NCI-H1092 treated with DMSO at 0.1 percent for 48 hours (cell line): ENCODE results near the gene PAPPA.

ENCODE experiments used
- DNase-seq: peaks from one replicate; lab custom pipeline; 2025; lab: John Stamatoyannopoulos, UW

Gene PAPPA

DNA sequence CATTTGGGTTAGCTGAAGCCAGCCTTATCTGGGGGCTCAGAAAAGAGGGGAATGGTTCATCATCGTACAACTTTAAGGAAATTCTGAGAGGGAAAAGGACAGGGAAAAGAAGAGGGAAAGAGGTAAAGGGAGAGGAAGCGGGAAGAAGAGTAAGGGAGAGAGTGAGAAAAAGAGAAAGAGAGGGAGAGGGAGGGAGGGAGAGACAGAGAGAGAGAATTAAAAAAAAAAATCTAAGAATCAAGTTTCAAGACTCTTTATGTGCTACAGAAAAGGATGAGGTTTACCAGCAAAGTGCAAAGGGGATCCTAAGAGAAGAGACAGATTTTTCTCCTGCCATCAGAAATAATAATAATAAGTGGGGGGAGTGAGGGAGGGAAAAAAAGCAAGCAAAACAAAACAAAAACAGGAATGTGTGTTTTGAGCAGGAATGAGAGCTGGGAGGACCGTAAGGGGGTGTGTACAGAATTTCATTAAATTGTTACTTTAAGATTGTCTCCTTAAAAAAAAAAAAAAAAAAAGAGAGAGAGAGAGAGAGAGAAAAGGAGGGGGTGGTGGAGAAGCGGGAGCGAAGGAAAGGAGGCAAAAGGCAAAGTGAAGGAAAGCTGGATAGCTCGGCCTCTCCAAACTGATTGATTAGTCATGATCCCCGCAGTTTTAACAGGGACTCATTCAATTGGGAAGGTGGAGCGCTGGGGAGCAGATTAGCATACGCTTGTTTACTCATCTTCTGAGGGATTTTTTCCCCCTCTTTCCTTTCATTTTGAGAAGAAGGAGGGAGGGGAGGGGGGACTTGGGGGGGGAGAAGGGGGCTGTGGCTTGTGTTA lies 438 bp upstream of the PAPPA start:
- no peak for DNase-seq

DNA sequence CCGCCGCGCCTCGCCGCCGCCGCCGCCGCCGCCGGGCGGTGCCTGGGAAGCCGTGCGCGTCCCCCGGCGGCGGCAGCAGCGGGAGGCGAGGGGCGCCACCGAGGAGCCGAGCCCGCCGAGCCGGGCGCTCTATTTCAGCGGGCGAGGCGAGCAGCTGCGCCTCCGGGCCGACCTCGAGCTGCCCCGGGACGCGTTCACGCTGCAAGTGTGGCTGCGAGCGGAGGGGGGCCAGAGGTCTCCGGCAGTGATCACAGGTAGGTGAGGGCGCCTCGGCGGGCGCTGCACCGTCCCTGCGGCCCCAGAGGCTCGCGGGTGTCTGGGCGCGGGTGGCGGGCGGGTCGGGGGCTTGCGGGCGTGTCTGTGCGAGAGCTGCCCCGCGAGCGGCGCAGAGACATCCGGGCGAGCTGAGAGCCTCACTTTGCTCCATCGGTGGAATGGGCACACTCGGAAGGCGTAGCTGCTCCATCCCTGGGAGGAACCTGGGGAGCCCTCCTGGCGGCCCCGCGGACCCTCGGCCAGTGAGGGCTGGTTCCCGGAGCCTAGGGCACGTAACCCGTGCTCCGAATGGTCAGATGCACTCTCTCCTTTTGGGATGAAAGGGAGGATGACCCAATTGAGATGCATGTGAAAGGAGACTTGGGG lies 864 bp downstream of the PAPPA start:
- DNase-seq: no peak

DNA sequence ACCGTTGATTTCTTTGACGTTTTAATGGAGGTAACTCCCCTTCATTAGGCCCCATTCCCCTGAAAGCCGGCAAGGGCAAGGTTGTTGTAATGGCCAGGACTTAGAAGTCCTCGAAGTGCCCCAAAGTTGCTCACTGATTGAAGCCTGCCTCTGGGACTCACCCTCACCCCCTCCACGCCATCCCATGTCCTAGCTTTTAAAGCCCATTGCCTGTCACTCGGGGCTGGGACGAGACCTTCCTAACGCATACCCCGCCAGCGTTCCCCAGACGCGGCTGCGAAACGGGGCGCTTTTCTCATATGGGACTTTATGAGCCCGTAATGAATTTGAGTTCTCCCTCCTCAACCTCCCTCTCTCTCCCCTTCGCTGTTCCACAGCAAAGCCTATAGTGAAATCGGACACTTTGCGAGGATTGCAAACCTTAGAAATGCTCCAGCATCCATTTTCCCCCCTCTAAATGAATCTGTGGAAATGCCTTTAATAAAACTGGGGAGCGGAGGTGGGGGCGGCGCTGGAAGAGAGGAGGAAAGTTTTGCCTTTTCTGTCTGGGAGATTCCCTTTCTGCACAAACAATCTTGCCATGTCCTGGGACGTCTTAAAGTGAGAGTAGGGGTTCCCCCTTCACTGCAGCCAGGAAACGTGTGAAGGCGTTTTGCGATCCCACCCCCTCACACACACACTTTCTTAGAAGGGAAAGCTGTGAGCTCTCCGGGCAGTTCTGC lies 1.5 kb downstream of the PAPPA start:
- DNase-seq: no peak

DNA sequence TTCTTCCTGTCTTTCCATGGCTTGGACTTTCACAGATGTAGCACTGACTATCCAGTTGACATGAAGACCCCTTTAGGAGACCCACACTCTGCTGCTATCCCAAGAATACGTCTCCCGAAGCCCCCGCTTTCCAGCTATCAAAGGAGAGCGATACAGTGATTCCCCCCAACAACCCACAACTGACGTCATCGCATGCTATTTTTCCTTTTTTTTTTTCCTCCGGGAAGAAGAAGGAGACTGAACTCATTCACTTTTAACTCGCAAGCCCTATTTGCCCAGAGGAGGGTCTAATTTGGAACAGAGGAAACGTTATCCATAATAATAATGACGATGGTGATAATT lies 2.1 kb downstream of the PAPPA start:
- no peak for DNase-seq

DNA sequence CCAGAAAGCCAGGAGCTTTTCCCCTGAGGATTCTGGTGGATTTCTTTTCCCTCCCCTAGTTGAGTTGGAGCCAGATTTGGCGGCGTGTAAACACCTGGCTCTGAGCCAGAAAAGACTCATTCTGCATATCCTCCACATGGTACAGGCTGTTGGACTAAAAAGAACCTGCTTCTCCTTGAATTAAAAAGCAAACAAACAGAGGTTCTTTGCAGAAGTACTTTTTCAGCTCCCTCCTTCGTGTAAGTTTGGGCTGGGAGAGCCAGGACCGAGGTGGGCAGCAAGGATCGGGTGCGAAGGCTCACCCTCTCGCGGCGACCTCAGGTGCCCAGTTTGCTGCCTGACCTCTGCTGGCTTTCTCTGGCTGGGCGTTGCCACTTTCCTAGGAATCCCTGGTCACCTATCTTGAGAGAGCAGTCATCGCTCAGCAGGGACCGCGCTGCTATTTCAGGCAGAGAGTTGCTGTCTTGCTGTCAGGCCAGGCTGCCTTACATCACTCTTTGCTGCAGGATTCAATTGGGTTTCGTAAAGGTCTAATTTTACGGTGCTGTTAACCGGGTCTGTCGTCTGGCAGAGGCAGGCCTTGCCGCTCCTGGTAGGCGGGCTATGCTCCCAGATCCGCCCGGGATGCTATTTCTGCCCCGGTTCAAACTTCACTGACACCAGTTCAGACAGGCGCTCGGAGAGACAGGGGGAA lies 3.2 kb downstream of the PAPPA start:
- peak; percentile 45 for DNase-seq

DNA sequence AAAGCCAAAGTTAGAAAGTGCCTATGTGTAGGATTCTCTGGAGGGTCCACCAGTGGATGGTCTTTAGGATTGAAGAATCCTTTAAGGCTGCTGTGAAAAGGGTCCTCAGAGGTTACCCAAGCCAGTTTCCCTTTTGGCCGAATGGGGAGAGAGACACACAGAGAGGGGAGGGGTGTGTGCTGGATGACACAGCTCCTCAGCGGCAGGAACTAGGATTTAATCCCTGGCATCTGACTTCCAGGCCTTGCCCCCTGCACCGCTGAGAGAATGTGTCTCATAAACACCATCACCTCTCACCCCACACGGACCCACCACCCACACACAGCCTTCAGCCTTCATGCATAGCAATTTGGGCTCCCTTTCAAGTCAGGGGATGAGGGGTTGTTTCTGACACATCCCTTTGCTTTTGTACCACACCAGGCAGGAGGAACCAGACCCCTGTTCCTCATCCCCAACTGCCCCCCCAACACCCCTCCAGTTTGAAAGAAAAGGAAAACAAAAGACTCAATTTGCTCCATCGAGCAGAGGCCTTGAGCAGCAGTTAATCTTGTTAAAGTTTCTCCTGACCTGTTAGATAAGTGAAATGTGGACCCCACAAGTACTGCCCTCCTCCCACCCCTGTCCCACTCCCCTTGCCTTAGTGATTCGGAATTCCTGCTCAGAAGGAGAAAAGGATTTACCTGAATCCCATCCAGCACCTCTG lies 4.0 kb downstream of the PAPPA start:
- DNase-seq: no peak

DNA sequence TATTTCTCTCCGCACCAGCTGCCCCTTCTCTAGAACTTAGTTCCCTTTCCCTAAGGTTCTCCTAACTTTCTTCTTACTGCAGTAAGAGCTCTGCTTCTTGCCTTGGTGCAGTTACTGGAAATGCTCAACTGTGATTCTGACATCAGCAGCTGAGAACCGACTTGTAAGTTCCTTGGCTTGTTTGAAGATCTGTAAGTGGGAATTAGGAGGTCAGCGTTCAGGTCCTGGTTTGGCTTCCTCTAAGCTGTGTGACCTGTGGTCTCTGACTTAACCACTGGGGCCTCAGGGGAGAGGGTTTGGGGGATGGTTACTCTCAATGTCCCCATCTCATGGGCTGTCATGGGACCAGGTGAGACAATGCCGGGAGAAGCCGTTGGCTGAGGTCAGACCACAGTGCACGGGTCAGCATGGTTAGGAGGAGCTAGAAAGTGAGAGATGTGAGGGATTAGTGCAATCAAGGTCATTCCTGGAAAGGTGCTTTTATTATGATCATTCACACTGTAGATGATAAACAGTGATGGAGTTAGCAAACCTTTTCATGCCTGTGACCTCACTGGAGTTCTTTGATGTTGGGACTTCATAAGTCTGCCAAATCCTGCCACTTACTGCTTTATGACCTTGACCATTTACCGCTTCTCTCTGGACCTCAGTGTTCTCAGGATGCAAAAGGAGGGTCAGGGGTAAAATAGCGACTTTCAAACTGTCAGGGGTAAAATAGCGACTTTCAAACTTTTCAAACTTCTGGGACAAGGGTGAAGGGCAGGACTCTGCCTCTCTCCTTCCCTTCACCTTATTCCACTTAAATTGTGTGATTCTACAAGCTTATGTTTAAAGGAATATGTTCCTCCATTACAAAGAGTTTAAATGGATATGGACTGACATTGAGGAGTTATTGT lies 7.3 kb downstream of the PAPPA start:
- DNase-seq: no peak

DNA sequence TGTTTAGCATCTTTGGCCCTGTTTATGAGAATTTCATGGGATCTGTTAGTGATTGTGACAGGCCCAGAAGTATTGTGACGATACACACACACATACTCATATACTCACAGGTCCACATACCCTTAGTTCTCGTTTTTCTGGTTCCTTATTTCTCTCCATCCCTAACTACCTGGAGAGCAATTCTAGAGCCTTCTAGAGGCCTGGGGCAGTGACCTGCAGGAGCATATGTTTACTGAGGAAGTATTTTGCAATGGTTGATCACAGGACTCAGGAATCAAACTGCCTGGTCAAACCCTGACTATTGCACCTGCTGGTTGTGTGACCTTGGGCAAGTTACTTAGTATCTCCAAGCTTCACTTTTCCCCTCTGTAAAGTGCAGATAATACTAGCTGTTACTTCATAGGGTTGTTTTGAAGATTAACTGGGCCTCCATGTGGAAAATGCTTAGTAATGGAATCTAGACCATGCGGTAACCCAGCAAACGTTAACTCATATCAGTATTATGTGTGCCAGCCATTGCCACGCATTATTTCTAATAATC lies 8.7 kb downstream of the PAPPA start:
- no peak for DNase-seq

DNA sequence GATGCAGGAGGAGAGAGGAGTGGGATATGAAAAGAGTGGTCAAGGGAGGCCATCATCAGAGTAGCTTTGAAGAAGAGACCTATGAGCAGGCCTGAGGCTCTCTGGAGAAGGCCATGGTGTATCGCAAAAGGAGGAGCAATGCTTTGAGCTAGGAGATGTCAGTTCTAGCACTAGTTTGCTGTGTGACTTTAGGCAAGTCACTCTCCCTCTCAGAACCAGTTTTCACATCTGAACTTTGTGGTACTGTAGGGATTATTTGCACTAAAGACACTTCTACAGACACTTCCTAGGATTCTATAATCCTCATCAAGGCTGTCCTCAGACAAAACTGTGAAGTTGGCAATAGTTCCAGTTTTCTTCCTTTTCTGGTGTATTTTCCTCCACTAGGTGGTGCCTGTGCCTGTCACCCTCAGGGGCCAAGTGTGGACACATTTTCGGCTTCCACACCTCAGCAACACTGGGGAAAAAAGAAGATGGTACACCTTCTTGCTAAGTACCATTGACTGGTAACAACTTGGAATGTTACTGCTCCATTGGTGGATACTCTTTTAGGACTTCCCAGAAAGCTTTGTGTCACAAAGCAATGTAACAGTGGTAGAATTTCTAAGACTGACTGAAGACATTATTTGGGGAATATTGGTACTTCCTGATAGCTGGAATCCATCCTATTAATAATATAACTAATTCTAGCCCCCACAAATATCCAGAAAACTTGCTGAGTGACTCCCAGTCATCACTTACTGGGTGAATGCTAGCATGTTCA lies 9.9 kb downstream of the PAPPA start:
- no peak for DNase-seq

DNA sequence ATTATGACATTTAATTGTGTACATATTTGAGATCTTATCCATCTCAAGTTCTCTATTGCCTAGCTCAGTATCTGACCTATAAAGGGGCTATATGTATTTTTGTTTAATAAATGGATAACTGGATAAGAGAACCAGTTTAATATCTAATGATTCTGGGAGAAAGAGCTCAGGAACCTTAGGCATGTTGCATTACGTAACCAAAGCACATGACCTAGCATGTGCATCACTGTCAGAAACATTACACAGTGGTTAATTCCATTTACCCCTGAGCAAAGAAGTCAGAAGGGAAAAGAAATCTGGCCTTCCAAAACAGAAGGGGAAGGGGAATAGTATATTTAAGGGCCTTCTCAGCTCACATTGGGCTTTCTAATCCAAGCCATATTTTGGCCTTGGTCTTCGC lies 12.3 kb downstream of the PAPPA start:
- no peak for DNase-seq

DNA sequence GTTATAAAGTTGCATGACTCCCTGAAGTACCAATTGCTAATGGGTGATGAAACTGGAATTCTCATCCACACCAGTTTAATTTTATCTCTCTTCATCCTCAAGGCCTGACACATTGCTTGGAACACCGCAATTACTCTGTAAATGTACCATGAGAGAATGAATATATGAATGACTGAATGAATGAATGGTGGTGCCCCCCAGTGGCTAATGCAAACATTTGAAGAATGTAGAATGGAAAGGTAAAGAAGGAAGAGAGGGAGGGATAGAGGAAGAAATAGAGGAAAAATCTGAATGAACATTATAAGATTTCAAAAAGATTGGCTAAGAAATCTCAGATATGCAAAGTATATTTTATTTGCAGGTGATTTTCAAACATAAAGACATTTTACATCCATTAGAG lies 13.1 kb downstream of the PAPPA start:
- no peak for DNase-seq

DNA sequence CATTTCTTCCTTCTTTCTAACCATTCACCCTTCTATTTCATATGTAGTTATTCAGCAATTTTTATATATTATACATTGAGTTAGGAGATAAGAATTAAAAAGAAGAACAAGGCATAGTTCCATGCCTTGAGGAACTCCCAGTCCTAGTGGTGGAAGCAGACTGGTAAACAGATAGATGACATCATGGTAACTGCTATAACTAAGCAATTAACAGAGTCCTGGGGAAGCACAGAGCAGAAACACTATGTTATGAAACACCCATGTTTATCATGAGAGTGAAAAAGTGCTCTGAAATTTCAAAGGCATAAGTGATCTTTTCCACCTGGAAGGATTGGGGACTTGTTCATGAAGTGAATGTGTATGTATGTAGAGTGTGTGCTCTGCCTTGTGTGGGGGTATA lies 14.6 kb downstream of the PAPPA start:
- no peak for DNase-seq

DNA sequence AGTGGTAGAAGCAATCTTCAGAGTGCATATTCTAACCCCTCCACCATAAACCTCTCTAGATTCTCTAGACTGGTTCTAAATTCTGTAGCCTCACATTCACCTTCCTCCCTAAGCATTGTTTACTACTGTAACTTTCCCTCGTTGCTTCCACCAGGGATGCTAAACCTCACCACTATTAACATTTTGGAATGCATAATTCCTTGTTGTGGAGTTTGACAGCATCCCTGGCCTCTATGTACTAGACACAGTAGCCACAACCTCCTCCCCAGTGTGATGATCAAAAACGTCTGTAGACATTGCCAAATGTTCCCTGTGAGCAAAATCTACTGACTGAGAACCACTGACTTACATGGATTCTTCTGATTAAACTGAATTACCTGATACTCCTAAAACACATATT lies 18.6 kb downstream of the PAPPA start:
- no peak for DNase-seq

DNA sequence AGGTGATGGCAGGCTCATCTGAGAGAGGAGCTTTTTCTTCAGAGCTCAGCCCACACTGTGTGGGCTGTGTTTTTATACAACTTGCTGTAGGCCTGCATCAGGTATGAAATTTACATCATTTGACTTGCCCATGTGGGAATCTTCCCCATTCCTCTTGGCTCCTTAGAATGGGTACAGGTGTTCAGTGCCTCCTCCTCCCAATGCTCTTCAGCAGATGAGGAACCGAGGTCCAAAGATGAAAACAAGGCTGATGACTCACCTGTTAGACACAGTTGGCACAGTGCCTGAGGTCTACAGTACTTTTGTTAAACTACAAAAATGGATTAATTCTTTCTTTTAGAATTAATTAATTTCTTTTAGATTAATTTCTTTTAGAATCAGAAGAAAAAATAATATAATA lies 20.8 kb downstream of the PAPPA start:
- no peak for DNase-seq

DNA sequence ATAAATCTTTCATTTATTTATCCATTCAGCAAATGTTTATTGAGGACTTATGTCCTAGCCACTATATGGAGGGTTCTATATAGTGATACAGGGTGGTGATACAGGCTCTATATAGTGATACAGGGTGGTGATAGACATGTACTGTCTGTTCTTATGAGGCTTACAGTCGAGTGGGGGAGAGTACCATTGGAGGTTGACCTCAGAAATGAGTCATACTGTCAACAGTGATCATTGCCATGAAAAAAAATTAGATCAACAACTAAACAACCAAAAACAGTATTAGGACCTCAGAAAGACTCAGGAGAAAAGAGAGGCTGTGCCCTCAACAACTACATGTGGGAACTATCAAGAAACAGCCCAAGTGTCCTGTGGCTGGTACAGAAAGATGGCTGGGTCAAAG lies 22.0 kb downstream of the PAPPA start:
- DNase-seq: no peak

DNA sequence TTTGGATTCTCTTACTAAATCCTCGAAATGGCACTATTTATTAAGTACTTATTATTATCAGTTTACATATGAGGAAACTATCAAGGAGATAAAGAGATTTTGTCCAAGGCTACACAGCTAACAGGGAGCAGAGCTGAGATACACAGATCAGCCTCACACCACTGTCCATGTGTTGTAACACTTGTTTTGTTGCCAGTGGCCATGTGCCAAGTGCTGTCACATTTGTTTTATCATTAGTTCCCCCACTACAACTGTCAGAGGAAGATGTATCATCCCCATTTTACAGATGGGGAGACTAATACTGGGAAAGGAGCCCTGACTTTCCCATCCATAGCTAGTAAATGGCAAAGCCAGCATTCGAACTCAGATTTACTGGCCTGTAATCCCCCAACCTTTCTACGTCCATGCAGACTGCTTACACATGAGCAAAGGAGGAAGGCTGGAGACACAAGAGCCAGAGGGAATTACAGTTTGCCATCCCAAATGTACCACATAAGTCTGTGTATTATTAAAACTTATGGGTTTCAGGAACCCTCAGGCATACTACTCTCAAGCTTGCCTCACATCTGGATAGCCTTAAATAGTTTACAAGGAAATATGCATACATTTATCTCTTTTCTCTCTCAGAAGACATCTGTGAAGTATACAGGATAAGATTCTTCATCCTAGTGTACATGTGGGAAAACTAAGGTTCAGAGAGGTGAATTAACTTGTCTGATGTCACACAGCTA lies 25.1 kb downstream of the PAPPA start:
- DNase-seq: no peak

DNA sequence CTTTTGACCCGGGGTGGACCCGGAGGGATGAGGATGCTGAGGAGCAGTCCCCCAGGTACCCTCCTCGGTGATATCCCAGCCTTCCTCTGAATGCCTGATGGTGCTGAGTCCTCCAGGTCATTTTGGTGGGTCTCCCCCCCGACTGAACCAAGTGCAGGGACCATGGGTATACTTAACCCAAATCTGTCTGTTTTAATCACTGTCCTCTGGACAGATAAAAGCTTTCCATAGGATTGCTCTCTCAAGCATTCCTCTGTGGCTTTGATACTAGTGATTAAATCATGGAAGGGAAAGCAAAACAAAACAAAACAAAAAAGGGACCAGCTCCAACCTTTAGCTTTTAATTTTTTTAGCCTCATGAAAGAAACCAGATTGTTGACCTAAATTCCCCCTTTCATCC lies 26.0 kb downstream of the PAPPA start:
- no peak for DNase-seq

DNA sequence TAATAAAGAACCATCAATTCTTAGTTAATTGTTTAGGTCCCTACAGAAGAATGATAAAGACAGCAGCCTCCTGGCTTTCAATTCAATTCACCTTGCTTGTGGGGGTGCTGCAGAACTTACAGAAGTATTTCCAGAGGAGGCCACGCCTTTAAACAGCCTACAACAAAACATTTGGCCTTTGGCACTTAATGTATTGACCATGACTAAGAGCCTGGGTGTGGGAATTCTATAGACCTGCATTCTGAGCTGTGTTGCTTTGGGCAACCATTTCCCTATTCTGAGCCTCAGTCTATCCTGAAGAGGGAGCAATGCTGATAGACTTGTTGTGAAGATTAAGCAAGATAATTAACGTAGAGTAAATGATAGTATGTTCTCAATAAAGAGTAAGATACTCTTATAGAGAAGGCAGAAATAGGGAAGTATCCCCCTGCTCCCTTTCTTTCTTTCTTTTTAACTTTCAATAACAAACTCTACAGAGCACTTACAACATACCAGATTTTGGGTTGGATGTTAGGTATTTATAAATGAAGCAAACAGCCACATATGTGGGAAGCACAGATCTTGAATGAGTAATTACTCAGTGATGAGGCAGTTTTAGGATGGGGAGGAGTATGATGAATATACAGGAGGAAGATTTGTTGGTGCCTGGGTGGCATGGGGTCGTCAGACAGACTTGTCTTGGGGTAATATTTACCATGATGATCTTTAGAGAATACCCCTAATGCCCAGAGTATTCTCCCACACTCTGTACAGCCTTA lies 28.4 kb downstream of the PAPPA start:
- DNase-seq: no peak

DNA sequence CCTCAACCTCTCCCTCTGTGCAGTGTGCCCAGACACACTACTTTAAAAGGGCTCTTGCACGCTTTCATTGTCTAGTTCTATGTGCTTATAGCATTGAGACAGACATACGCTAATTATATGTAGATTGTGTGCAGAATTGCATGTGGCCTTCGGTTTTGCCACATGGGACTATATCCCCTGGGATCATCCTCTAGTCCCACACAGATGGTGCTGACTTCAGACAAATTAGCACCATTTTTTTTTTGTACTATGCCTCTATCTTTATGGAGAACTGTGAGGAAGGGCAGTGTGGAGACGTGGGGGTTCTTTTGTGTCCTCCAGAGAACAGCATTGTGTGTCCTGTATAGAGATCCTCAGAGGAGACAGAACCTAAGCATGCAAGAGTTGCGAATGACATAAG lies 29.3 kb downstream of the PAPPA start:
- DNase-seq: no peak
